Thyroid gland (tissue), 4 donors: ENCODE data around the gene CHFR. TPM values are rescaled to one million over a fixed set of nuclear protein-coding genes. Genes with fewer than 3 reads are reported as not detected.

Experiments used
- DNase-seq, 2 donors: peaks; one replicate each; pipeline ENCODE4 v3.0.0-alpha.2; 2019
- H3K27ac ChIP-seq, 3 donors: fragments of 200-600 bp; sonication (generic); 1 replicate in 2 of 3; 2 replicates in 1 of 3; pipeline ENCODE4 v1.5.1; 2016 to 2019; ENCODE audit warnings: mild to moderate bottlenecking in 1 of 3, moderate library complexity in 1 of 3
- H3K27me3 ChIP-seq: fragments of 200-600 bp; sonication (generic); one replicate; pipeline ENCODE4 v1.5.1; 2019
- H3K36me3 ChIP-seq, 2 donors: fragments of 200-600 bp; sonication (generic); one replicate each; pipeline ENCODE4 v1.5.1; 2016 to 2019
- H3K4me1 ChIP-seq, 2 donors: fragments of 200-600 bp; sonication (generic); one replicate each; pipeline ENCODE4 v1.5.1; 2017 to 2019
- H3K4me3 ChIP-seq, 3 donors: fragments of 200-600 bp; sonication (generic); replicated peaks in 1 of 3; 1 replicate in 2 of 3; 2 replicates in 1 of 3; pipeline ENCODE4 v1.5.1; 2016; ENCODE audit warnings: mild to moderate bottlenecking in 1 of 3
- H3K9me3 ChIP-seq: fragments of 200-600 bp; sonication (generic); one replicate; pipeline ENCODE4 v1.5.1; 2017
- POLR2A ChIP-seq, 2 donors: fragments of 450-650 bp; IDR thresholded peaks; one replicate each; pipeline ENCODE4 v1.6.1; 2017; ENCODE audit warnings: antibody characterized with exemption in 2 of 2, mild to moderate bottlenecking in 2 of 2, moderate library complexity in 1 of 2
- WGBS, 2 donors: methylation state at CpG; one replicate each; pipeline ENCODE4 v1.1.5; 2017; 5-methylcytosine and 5-hydroxymethylcytosine counted together
- intact Hi-C: fragments of 100-400 bp; cut with DNase I; formaldehyde crosslinking; loops from one replicate; pipeline ENCODE4 v1.15.1; 2023
- total RNA-seq, 4 donors: library from RNA; depleted of rRNA; stranded (reverse); fragments of >200 nt; gene quantifications; one replicate each; pipeline ENCODE4 v1.2.3, GENCODE V29; 2016
- TF ChIP-seq, protein P1 (sequence below), 6 experiments: fragments of 200-600 bp in 3 of 6; fragments of 450-650 bp in 3 of 6; sonication (generic) in 3 of 6; IDR thresholded peaks; one replicate each; pipeline ENCODE4 v1.5.1; 2016 to 2019; ENCODE audit warnings: antibody characterized with exemption in 6 of 6, mild to moderate bottlenecking in 2 of 6, inconsistent platforms in 1 of 6, moderate library complexity in 1 of 6

CHFR gene
- total RNA-seq, 4 donors from 2014 or later, result 21.8 to 40.6 (median 27.7) TPM

DNA sequence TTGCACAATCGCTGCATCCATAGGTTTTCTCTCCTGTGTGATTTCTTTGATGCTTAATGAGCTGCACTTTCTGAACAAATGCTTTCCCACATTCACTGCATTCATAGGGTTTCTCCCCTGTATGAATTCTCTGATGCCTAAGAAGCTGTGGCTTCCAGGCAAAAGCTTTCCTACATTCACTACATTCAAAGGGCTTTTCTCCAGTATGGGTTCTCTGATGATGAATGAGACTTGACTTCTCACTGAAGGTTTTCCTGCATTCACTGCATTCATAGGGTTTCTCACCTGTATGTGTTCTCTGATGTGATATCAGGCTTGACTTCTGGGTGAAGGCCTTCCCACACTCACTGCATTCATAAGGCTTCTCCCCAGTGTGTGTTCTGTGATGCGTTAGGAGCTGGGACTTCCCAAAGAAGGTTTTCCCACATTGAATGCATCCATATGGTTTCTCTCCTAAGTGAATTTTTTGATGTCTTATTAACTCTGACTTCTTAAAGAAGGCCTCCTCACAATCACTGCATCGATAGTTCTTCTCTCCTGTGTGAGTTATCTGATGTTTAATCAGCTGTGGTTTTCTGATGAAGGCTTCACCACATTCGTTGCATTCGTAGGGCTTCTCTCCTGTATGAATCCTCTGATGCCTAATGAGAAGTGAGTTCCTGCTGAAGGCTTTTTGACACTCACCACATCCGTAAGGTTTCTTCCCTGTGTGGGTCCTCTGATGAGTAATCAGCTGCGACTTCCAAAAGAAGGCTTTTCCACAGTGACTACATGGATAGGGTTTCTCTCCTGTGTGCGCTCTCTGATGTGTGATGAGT lies 38.4 kb upstream of the CHFR start:
- H3K27ac ChIP-seq, result no peak overlapping the region
- no peaks in the 10 kb centered on the region for H3K4me1 ChIP-seq
- DNase-seq, result no peak
- no peaks in the 10 kb centered on the region for H3K27me3 ChIP-seq
- TF ChIP-seq, protein P1, sequence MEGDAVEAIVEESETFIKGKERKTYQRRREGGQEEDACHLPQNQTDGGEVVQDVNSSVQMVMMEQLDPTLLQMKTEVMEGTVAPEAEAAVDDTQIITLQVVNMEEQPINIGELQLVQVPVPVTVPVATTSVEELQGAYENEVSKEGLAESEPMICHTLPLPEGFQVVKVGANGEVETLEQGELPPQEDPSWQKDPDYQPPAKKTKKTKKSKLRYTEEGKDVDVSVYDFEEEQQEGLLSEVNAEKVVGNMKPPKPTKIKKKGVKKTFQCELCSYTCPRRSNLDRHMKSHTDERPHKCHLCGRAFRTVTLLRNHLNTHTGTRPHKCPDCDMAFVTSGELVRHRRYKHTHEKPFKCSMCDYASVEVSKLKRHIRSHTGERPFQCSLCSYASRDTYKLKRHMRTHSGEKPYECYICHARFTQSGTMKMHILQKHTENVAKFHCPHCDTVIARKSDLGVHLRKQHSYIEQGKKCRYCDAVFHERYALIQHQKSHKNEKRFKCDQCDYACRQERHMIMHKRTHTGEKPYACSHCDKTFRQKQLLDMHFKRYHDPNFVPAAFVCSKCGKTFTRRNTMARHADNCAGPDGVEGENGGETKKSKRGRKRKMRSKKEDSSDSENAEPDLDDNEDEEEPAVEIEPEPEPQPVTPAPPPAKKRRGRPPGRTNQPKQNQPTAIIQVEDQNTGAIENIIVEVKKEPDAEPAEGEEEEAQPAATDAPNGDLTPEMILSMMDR (IDR thresholded peaks at IDR 0.05), result no peak
- TF ChIP-seq POLR2A (IDR thresholded peaks at IDR 0.05), result no peak
- intact Hi-C loops, result loop anchor here (5.0 kb wide), 1 partner anchor 136 kb away; no protein-coding TSS in a partner anchor
- 96 to 98% methylated on average over 8 of the region's 8 CpGs for WGBS, 2 donors
- no peak overlapping the region for H3K4me3 ChIP-seq
- peaks cover 23% of the 10 kb centered on the region for H3K9me3 ChIP-seq
- H3K36me3 ChIP-seq, result peaks cover 38 to 40% of the 10 kb centered on the region in 2 donors

- Histone ChIP-seq H3K36me3 (peaks cover 28% of the 10 kb centered on the region in 2 donors), H3K27ac (no peak overlapping the region), H3K4me3 (no peak overlapping the region), H3K4me1 (no peaks in the 10 kb centered on the region), H3K27me3 (no peaks in the 10 kb centered on the region), H3K9me3 (peaks cover 23% of the 10 kb centered on the region)
- TF ChIP-seq POLR2A (IDR thresholded peaks at IDR 0.05), result no peak
- TF ChIP-seq, protein P1 (IDR thresholded peaks at IDR 0.05), result no peak
- intact Hi-C loops, result no loop called here
- WGBS, 2 donors, result 95 to 99% methylated on average over 3 of the region's 3 CpGs
- DNase-seq, result no peak
Observed at GRCh38 chr12:132924356-132924755, 37.0 kb upstream of the CHFR start.

DNA sequence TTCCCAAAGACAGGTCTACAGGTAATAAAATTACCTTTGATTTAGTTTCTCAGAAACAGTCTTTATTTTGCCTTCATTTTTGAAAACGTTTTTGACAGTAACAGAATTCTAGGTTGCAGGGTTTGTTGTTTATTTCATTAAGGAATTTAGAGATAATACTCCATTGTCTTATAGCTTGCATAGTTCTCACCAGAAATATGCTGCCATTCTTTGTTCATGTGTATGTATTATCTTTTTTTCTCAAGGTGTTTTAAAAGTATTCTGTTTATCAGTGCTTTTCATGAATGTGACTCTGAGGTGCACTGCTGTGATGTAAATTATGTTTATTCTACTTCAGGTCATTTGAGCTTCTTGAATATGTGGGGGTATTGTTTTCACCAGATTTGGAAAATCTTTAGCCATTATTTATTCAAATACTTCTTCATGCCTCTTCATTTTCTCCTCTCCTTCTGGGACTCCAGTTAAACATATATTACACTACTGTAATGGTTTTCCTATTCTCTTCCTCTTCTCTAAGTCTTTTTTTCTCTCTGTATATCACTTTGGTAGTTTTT lies 36.0 kb upstream of the CHFR start:
- H3K4me3 ChIP-seq, result no peak overlapping the region
- peaks cover 23% of the 10 kb centered on the region for H3K9me3 ChIP-seq
- intact Hi-C loops, result no loop called here
- no peaks in the 10 kb centered on the region for H3K27me3 ChIP-seq
- H3K36me3 ChIP-seq, result peaks cover 19 to 22% of the 10 kb centered on the region in 2 donors
- WGBS, 2 donors, result 47 to 60% methylated on average over 1 of the region's 1 CpG
- DNase-seq, result no peak
- H3K4me1 ChIP-seq, result no peaks in the 10 kb centered on the region
- H3K27ac ChIP-seq, result no peak overlapping the region
- no peak for TF ChIP-seq POLR2A (IDR thresholded peaks at IDR 0.05)
- TF ChIP-seq, protein P1 (IDR thresholded peaks at IDR 0.05), result no peak

GRCh38 chr12:132922676-132923075 lies 35.3 kb upstream of the CHFR start:
- H3K27me3 ChIP-seq, result no peaks in the 10 kb centered on the region
- TF ChIP-seq POLR2A (IDR thresholded peaks at IDR 0.05), result no peak
- TF ChIP-seq, protein P1 (IDR thresholded peaks at IDR 0.05), result no peak
- peaks cover 16 to 17% of the 10 kb centered on the region in 2 donors for H3K36me3 ChIP-seq
- no peak for DNase-seq
- H3K27ac ChIP-seq, result no peak overlapping the region
- H3K4me3 ChIP-seq, result no peak overlapping the region
- H3K4me1 ChIP-seq, result no peaks in the 10 kb centered on the region
- H3K9me3 ChIP-seq, result peaks cover 23% of the 10 kb centered on the region
- WGBS, 2 donors, result 94 to 95% methylated on average over 4 of the region's 4 CpGs
- intact Hi-C loops, result no loop called here

GRCh38 chr12:132921685-132922084 lies 34.3 kb upstream of the CHFR start:
- 71 to 80% methylated on average over 9 of the region's 9 CpGs for WGBS, 2 donors
- Histone ChIP-seq H3K27me3 (no peaks in the 10 kb centered on the region), H3K9me3 (peaks cover 19% of the 10 kb centered on the region), H3K27ac (no peak overlapping the region), H3K4me1 (no peaks in the 10 kb centered on the region), H3K36me3 (peaks cover 8 to 12% of the 10 kb centered on the region in 2 donors), H3K4me3 (no peak overlapping the region)
- intact Hi-C loops, result no loop called here
- DNase-seq, result no peak
- no peak for TF ChIP-seq POLR2A (IDR thresholded peaks at IDR 0.05)
- TF ChIP-seq, protein P1 (IDR thresholded peaks at IDR 0.05), result no peak
